ENCODE measurements around the gene CREB5.

Gene CREB5

GRCh38 chr7:28747854-28748253 is 335.5 kb downstream of the CREB5 start:
- ATAC-seq (replicated peaks; ENCODE audit: extremely low read depth, poor library complexity, severe bottlenecking) (no peak), DNase-seq (ENCODE audit: low spot score in 2 of 2) (no peak)
- Mint-ChIP-seq H3K4me1 (no peaks in the 10 kb centered on the region), H3K27ac (ENCODE audit: low read depth) (no peak overlapping the region), H3K9me3 (no peaks in the 10 kb centered on the region), H3K36me3 (ENCODE audit: insufficient read depth) (no peaks in the 10 kb centered on the region), H3K27me3 (peaks cover 34% of the 10 kb centered on the region), H3K4me3 (no peak overlapping the region)

GRCh38 chr7:28748346-28748745 is 336.0 kb downstream of the CREB5 start:
- Mint-ChIP-seq H3K4me3 (no peak overlapping the region), H3K9me3 (no peaks in the 10 kb centered on the region), H3K4me1 (no peaks in the 10 kb centered on the region), H3K27me3 (peaks cover 34% of the 10 kb centered on the region), H3K27ac (ENCODE audit: low read depth) (no peak overlapping the region), H3K36me3 (ENCODE audit: insufficient read depth) (no peaks in the 10 kb centered on the region)
- ATAC-seq (replicated peaks; ENCODE audit: extremely low read depth, poor library complexity, severe bottlenecking) (no peak), DNase-seq (ENCODE audit: low spot score in 2 of 2) (no peak)

GRCh38 chr7:28748933-28749584 is 336.7 kb downstream of the CREB5 start:
- Mint-ChIP-seq H3K27ac (ENCODE audit: low read depth) (no peak overlapping the region), H3K36me3 (ENCODE audit: insufficient read depth) (no peaks in the 10 kb centered on the region), H3K4me3 (no peak overlapping the region), H3K4me1 (no peaks in the 10 kb centered on the region), H3K9me3 (no peaks in the 10 kb centered on the region), H3K27me3 (peaks cover 34% of the 10 kb centered on the region)
- DNase-seq (ENCODE audit: low spot score in 2 of 2) (no peak), ATAC-seq (replicated peaks; ENCODE audit: extremely low read depth, poor library complexity, severe bottlenecking) (no peak)

- Mint-ChIP-seq H3K4me1 (no peaks in the 10 kb centered on the region), H3K27me3 (peaks cover 36% of the 10 kb centered on the region), H3K9me3 (no peaks in the 10 kb centered on the region), H3K27ac (ENCODE audit: low read depth) (no peak overlapping the region), H3K4me3 (no peak overlapping the region), H3K36me3 (ENCODE audit: insufficient read depth) (no peaks in the 10 kb centered on the region)
- ATAC-seq (replicated peaks; ENCODE audit: extremely low read depth, poor library complexity, severe bottlenecking) (no peak), DNase-seq (ENCODE audit: low spot score in 2 of 2) (no peak)
Observed at GRCh38 chr7:28749638-28750037, 337.3 kb downstream of the CREB5 start.

GRCh38 chr7:28750981-28751380 is 338.7 kb downstream of the CREB5 start:
- H3K27me3 Mint-ChIP-seq = peaks cover 46% of the 10 kb centered on the region
- no peaks in the 10 kb centered on the region for H3K36me3 Mint-ChIP-seq (ENCODE audit: insufficient read depth)
- no peak overlapping the region for H3K27ac Mint-ChIP-seq (ENCODE audit: low read depth)
- ATAC-seq (replicated peaks; ENCODE audit: extremely low read depth, poor library complexity, severe bottlenecking) (no peak), DNase-seq (ENCODE audit: low spot score in 2 of 2) (no peak)
- H3K4me3 Mint-ChIP-seq = no peak overlapping the region
- H3K4me1 Mint-ChIP-seq = no peaks in the 10 kb centered on the region
- H3K9me3 Mint-ChIP-seq = peaks cover 6% of the 10 kb centered on the region

GRCh38 chr7:28753613-28754012 is 341.3 kb downstream of the CREB5 start:
- peaks cover 27% of the 10 kb centered on the region for H3K27me3 Mint-ChIP-seq
- no peak overlapping the region for H3K27ac Mint-ChIP-seq (ENCODE audit: low read depth)
- ATAC-seq (replicated peaks; ENCODE audit: extremely low read depth, poor library complexity, severe bottlenecking) (no peak), DNase-seq (ENCODE audit: low spot score in 2 of 2) (no peak)
- no peak overlapping the region for H3K4me3 Mint-ChIP-seq
- peaks cover 6% of the 10 kb centered on the region for H3K9me3 Mint-ChIP-seq
- no peaks in the 10 kb centered on the region for H3K36me3 Mint-ChIP-seq (ENCODE audit: insufficient read depth)
- H3K4me1 Mint-ChIP-seq = no peaks in the 10 kb centered on the region

- ATAC-seq (replicated peaks; ENCODE audit: extremely low read depth, poor library complexity, severe bottlenecking) = no peak
- Mint-ChIP-seq H3K27ac (ENCODE audit: low read depth) (no peak overlapping the region), H3K36me3 (ENCODE audit: insufficient read depth) (no peaks in the 10 kb centered on the region), H3K9me3 (peaks cover 6% of the 10 kb centered on the region), H3K4me1 (no peaks in the 10 kb centered on the region), H3K27me3 (peaks cover 27% of the 10 kb centered on the region), H3K4me3 (no peak overlapping the region)
- DNase-seq (ENCODE audit: low spot score in 2 of 2) = no peak
Observed at GRCh38 chr7:28754027-28754426, 341.7 kb downstream of the CREB5 start.

GRCh38 chr7:28754447-28754846 is 342.1 kb downstream of the CREB5 start:
- Mint-ChIP-seq H3K4me3 (no peak overlapping the region), H3K4me1 (no peaks in the 10 kb centered on the region), H3K27me3 (peaks cover 27% of the 10 kb centered on the region), H3K9me3 (peaks cover 6% of the 10 kb centered on the region), H3K36me3 (ENCODE audit: insufficient read depth) (no peaks in the 10 kb centered on the region), H3K27ac (ENCODE audit: low read depth) (no peak overlapping the region)
- no peak for ATAC-seq (replicated peaks; ENCODE audit: extremely low read depth, poor library complexity, severe bottlenecking)
- DNase-seq (ENCODE audit: low spot score in 2 of 2) = no peak

- no peaks in the 10 kb centered on the region for H3K4me1 Mint-ChIP-seq
- H3K9me3 Mint-ChIP-seq = peaks cover 6% of the 10 kb centered on the region
- no peak overlapping the region for H3K4me3 Mint-ChIP-seq
- H3K36me3 Mint-ChIP-seq (ENCODE audit: insufficient read depth) = no peaks in the 10 kb centered on the region
- H3K27ac Mint-ChIP-seq (ENCODE audit: low read depth) = no peak overlapping the region
- DNase-seq (ENCODE audit: low spot score in 2 of 2) (no peak), ATAC-seq (replicated peaks; ENCODE audit: extremely low read depth, poor library complexity, severe bottlenecking) (no peak)
- peaks cover 27% of the 10 kb centered on the region for H3K27me3 Mint-ChIP-seq
Observed at GRCh38 chr7:28755255-28755654, 342.9 kb downstream of the CREB5 start.

DNA sequence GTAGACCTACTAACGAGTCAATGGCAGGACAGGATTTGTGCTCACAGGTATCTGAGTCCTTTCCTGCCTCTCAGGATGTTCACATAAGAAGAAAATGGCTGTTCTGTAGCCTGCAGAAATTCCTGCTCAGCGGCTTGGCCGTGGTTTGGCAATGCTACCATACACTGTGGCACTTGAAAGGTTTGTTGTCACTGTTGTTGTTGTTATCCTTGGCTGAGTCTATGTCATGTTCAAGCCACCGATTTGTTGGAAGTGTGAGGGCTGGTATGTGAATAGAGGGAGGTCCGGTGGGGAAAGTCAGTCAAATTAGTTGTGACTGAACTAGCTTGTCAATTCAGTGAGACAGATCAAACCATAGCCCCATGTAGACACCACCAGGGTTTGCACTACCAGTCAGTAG is 345.9 kb downstream of the CREB5 start:
- H3K9me3 Mint-ChIP-seq = peaks cover 6% of the 10 kb centered on the region
- H3K36me3 Mint-ChIP-seq (ENCODE audit: insufficient read depth) = no peaks in the 10 kb centered on the region
- DNase-seq (ENCODE audit: low spot score in 2 of 2) (no peak), ATAC-seq (replicated peaks; ENCODE audit: extremely low read depth, poor library complexity, severe bottlenecking) (no peak)
- H3K27ac Mint-ChIP-seq (ENCODE audit: low read depth) = no peak overlapping the region
- H3K4me3 Mint-ChIP-seq = no peak overlapping the region
- H3K4me1 Mint-ChIP-seq = no peaks in the 10 kb centered on the region
- H3K27me3 Mint-ChIP-seq = peaks cover 12% of the 10 kb centered on the region

DNA sequence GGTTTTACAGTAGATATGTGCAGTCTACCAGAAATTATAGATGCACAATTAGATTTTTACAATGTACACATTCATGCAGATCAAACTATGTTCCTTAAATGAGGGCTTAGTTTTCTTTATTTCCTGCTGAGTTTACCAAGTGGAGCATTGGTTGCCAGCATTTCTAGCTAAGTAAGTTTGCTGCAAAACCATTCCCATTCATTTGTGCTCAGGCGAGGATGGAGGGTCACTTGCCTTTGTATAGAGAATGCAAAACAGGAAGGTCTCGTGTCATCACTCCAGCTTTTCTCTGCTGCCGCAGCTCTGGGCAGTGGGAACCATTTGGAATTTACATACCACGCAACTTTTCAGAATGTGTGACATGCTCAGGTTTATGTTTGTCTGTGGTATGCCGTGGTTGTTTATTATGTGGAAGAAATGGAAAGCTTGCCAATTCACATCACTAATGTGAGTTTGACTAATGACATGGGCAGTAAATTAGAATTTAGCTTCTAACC is 347.2 kb downstream of the CREB5 start:
- H3K9me3 Mint-ChIP-seq = peaks cover 6% of the 10 kb centered on the region
- no peak overlapping the region for H3K4me3 Mint-ChIP-seq
- H3K27me3 Mint-ChIP-seq = peaks cover 11% of the 10 kb centered on the region
- DNase-seq (ENCODE audit: low spot score in 2 of 2) = no peak
- ATAC-seq (replicated peaks; ENCODE audit: extremely low read depth, poor library complexity, severe bottlenecking) = no peak
- H3K27ac Mint-ChIP-seq (ENCODE audit: low read depth) = no peak overlapping the region
- no peaks in the 10 kb centered on the region for H3K4me1 Mint-ChIP-seq
- H3K36me3 Mint-ChIP-seq (ENCODE audit: insufficient read depth) = no peaks in the 10 kb centered on the region

- Mint-ChIP-seq H3K4me1 (no peaks in the 10 kb centered on the region), H3K9me3 (no peaks in the 10 kb centered on the region), H3K27me3 (no peaks in the 10 kb centered on the region), H3K36me3 (ENCODE audit: insufficient read depth) (no peaks in the 10 kb centered on the region), H3K4me3 (no peak overlapping the region), H3K27ac (ENCODE audit: low read depth) (no peak overlapping the region)
- DNase-seq (ENCODE audit: low spot score in 2 of 2) (no peak), ATAC-seq (replicated peaks; ENCODE audit: extremely low read depth, poor library complexity, severe bottlenecking) (no peak)
Observed at GRCh38 chr7:28761505-28761904, 349.2 kb downstream of the CREB5 start.

GRCh38 chr7:28762651-28763050 is 350.3 kb downstream of the CREB5 start:
- Mint-ChIP-seq H3K27ac (ENCODE audit: low read depth) (no peak overlapping the region), H3K9me3 (no peaks in the 10 kb centered on the region), H3K4me3 (no peak overlapping the region), H3K27me3 (peaks cover 6% of the 10 kb centered on the region), H3K36me3 (ENCODE audit: insufficient read depth) (no peaks in the 10 kb centered on the region), H3K4me1 (no peaks in the 10 kb centered on the region)
- DNase-seq (ENCODE audit: low spot score in 2 of 2) = no peak
- no peak for ATAC-seq (replicated peaks; ENCODE audit: extremely low read depth, poor library complexity, severe bottlenecking)

All from central memory CD8-positive, alpha-beta T cell (primary cell).